Astrocyte (in vitro differentiated cells and primary cell): ENCODE measurements around the gene SLC7A5.

Experiments
- EZH2 ChIP-seq: IDR thresholded peaks from 2 replicates; pipeline ENCODE4 v1.6.1; 2012; ENCODE audit warnings: mild to moderate bottlenecking, low read length, inconsistent platforms; ENCODE audit not compliant: insufficient read depth
- TF ChIP-seq, protein P1 (sequence below): IDR thresholded peaks from 2 replicates; pipeline ENCODE4 v1.5.1; 2011; ENCODE audit warnings: low read depth, mild to moderate bottlenecking, inconsistent platforms, low read length, moderate library complexity; ENCODE audit not compliant: insufficient read depth

DNA sequence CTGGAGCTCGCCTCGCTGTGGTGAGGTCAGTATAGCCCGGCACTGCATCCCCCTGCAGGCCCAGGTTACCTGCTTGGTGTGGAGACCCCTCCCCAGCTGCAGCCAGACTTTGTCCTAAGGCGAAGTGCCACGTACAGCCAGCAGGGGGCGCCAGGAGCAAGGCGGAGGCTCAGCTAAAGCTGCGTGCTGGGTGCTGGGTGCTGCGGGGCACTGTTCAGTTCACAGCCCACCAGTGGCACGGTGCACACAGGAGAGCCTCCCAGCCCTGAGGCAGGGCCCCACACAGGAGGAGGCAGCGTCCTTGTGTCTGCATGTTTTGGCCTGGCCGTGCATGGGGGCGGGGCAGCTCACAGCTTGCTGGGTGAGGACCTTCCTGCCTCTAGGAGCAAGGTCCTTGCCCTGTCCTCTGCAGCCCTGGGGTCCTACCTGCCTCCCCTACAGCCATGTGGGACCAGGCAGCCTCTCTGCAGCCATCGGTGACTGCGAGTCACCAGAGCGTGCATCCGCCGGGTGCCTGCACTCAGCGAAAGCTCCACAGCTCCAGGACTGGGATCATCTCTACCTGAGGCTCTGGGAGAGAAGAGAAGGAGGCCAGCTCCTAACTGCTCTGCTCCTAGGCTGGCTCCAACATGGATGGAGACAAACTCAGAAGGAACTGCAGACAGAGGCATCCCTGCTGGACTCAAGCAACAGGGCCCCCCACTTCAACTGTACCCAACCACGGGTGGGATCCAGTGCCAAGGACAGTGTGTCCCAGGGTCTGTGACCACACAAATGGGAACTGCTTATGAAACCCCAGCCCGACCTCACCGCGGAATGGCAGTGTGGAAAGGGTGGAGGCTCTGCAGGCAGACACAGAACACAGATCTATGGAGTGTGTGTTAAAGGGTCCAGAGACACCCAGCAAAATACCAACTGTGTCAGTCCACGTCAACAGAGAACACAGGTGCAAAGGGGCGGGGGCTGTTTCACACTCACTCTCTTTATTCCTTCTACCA lies 19.0 kb downstream of the SLC7A5 start:
- TF ChIP-seq, protein P1, sequence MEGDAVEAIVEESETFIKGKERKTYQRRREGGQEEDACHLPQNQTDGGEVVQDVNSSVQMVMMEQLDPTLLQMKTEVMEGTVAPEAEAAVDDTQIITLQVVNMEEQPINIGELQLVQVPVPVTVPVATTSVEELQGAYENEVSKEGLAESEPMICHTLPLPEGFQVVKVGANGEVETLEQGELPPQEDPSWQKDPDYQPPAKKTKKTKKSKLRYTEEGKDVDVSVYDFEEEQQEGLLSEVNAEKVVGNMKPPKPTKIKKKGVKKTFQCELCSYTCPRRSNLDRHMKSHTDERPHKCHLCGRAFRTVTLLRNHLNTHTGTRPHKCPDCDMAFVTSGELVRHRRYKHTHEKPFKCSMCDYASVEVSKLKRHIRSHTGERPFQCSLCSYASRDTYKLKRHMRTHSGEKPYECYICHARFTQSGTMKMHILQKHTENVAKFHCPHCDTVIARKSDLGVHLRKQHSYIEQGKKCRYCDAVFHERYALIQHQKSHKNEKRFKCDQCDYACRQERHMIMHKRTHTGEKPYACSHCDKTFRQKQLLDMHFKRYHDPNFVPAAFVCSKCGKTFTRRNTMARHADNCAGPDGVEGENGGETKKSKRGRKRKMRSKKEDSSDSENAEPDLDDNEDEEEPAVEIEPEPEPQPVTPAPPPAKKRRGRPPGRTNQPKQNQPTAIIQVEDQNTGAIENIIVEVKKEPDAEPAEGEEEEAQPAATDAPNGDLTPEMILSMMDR, result peak; percentile 63
- TF ChIP-seq EZH2, result no peak
